Measurements from ENCODE around the gene AOPEP.

AOPEP gene

DNA sequence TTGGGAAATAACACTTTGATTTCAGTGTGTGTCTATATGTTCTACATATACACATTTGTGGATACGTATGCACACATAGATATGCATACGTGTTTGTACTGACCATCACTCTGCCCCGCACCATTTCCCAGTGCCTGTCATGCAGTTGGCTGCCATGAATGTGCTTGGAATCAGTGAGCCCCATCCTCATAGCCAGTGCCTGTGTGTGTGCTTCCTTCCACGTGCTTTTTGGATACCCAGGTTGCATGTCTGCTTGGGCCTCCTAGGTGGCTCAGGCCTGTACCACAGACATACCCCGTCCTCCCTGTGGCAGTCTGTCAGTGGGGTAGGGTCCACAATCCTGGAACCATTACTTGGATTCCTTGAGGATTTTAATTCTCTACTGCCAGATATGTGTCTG, 347.4 kb downstream of the AOPEP start:
- H3K27ac ChIP-seq = no peak overlapping the region
- TF ChIP-seq, protein P1, sequence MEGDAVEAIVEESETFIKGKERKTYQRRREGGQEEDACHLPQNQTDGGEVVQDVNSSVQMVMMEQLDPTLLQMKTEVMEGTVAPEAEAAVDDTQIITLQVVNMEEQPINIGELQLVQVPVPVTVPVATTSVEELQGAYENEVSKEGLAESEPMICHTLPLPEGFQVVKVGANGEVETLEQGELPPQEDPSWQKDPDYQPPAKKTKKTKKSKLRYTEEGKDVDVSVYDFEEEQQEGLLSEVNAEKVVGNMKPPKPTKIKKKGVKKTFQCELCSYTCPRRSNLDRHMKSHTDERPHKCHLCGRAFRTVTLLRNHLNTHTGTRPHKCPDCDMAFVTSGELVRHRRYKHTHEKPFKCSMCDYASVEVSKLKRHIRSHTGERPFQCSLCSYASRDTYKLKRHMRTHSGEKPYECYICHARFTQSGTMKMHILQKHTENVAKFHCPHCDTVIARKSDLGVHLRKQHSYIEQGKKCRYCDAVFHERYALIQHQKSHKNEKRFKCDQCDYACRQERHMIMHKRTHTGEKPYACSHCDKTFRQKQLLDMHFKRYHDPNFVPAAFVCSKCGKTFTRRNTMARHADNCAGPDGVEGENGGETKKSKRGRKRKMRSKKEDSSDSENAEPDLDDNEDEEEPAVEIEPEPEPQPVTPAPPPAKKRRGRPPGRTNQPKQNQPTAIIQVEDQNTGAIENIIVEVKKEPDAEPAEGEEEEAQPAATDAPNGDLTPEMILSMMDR (conservative IDR thresholded peaks at IDR 0.05) = no peak

DNA sequence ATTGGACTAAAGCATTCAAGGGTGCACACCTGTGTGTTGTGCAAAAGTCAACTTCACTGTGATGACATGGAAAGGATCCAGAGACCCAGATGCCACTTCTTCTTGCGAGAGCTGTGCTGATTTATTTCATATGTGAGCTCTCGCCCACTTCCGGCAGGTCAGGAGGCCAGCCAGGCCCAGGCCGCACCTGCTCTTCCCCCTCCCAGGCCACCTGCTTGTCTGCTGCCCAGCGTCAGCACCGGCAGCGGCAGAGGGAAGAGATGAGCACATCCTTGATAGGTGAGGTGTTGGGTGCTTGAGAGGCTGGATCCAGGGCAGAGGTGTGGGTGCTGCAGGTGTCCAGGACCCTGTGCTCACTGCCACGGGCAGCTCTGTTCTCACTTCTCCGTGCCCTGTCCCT, 348.1 kb downstream of the AOPEP start:
- TF ChIP-seq, protein P1 (conservative IDR thresholded peaks at IDR 0.05) = no peak
- peak overlapping the region; percentile 21; the same call in 1 of the 2 replicates for H3K27ac ChIP-seq

DNA sequence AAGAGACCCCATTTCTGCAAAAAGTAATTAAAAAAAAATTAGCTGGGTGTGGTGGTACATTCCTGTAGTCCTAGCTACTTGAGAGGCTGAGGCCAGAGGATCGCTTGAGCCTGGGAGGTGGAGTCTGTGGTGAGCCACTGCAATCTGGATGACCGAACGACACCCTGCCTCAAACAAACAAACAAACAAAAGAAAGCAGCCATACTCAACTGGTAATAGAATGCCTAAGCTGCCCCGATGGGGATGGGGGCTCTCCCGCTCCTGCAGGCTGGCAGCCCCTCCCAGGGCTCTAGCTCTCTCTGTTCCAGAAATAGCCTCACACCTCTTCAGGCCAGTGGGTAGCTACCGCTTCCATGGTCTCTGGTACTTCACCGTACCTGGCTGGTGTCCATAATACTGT, 349.2 kb downstream of the AOPEP start:
- no peak overlapping the region for H3K27ac ChIP-seq

DNA sequence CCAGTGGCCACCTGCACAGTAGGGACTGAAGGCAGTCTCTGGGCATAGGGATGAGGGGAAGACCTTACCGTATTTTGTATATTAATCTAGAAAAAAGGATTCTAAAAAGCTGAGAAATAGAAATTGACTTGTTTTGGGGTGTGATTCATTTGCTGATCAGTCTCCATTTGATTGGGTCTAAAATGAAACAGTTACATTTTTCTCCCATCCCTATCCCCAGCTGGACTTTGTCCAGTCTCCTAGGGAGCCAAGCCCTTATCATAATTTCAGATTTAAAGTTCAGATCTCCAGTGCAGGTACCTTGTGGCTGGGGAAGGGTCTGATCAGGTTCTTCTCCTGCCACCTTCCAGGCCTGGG, 350.2 kb downstream of the AOPEP start:
- no peak overlapping the region for H3K27ac ChIP-seq
- TF ChIP-seq, protein P1 (conservative IDR thresholded peaks at IDR 0.05) = no peak

More for the DNA sequence above, 349.2 kb downstream of the AOPEP start:
- TF ChIP-seq, protein P1 (conservative IDR thresholded peaks at IDR 0.05) = no peak

DNA sequence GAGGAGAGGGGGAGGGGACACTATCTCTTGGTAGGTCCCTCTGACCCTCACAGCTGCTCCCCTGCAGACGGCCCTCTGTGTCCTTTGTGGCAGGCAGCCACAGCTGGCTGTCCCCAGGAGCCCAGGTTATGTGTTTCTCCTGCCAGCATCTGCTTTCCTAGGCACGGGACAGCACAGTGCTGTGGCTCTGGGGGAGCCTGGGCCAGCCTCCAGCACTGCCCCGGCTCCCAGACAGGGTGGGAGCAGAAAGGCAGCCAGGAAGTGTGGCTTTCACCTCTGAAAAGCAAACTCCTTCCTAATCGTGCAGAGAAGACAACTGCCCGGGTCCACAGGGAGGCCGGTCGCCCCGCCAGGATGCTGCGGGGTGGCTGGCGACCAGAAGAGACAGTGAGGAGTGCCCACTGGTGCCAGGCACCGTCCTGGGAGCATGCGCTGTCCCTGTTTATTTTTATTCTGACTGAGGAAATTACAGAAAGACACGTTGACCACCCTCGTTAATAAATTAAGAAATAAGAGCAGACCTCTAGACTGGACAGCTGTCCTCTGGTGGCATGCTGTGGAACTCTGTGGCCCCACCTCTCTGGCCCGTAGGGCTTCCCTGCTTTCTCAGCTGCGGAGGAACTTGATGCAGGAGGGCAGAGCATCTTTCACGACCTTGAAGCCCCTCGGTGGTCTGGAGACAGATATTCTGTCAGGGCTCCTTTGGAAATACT, 350.7 kb downstream of the AOPEP start:
- no peak overlapping the region for H3K27ac ChIP-seq
- TF ChIP-seq, protein P1 (conservative IDR thresholded peaks at IDR 0.05) = no peak

DNA sequence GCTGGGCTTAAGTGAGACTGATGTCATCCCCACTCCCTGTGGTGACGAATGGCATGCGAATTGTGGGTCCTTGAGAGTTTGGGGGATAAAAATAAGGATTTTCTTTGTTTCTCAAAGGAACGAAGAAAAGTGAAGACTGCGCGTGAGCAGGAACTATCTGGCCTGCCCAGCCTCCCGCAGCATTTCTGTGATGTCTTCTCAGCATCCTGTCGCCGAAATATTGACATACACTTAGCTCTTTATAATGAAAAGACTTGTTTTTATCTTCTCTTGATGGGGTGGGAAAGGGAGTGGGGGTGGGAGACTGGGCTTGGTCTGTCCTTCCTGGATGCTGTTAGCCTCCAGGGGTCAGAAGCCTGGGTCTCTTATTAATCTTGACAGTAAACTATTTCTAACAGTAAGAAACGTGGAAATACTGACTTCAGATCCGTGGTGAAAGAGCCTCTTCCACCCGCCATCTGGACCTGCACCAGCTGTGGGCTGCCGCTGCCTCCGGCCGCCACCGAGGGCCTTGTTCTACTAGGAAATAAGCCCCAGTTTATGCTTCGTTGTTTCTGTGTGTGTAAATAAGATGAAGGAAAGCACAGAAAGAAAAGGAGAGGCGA, 351.4 kb downstream of the AOPEP start:
- H3K27ac ChIP-seq = no peak overlapping the region
- TF ChIP-seq, protein P1 (conservative IDR thresholded peaks at IDR 0.05) = no peak

DNA sequence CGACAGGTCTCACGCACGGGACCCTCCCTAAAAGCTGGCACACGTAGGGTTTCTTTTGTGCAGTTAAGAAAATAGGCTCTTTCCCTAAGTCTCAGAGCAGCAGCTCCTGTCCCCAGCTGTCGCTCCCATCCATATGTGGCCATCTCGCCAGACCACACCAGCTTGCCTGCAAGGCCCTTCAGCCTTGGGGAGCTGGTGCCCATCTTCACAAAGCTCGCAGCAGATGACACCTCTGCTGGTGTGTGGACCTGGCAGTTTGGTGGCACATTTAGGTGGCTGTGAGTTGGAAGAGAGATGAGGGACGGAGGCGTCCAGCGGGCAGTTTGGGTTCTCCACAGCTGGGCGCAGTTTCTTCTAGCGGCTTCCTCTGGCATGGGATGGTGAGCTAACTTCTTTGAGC, 352.0 kb downstream of the AOPEP start:
- TF ChIP-seq, protein P1 (conservative IDR thresholded peaks at IDR 0.05) = no peak
- peak overlapping the region; percentile 3; the same call in 1 of the 2 replicates for H3K27ac ChIP-seq
